Glutamatergic neuron (in vitro differentiated cells): ENCODE measurements around the gene SIGLEC12. TPM values are rescaled to one million over a fixed set of nuclear protein-coding genes. Genes with fewer than 3 reads are reported as not detected.

Source experiments
- DNase-seq: peaks from one replicate; pipeline ENCODE4 v3.0.0; 2022
- H3K27ac Mint-ChIP-seq: one replicate; pipeline ENCODE4 v1.8.0; 2020; ENCODE audit warnings: mild to moderate bottlenecking, mixed read lengths, inconsistent platforms; ENCODE audit not compliant: unreplicated experiment
- H3K27me3 Mint-ChIP-seq: one replicate; pipeline ENCODE4 v1.8.0; 2020; ENCODE audit warnings: mild to moderate bottlenecking, moderate library complexity, mixed read lengths, inconsistent platforms; ENCODE audit not compliant: unreplicated experiment
- H3K36me3 Mint-ChIP-seq: one replicate; pipeline ENCODE4 v1.8.0; 2020; ENCODE audit warnings: mild to moderate bottlenecking, mixed read lengths, inconsistent platforms; ENCODE audit not compliant: unreplicated experiment
- H3K4me1 Mint-ChIP-seq: one replicate; pipeline ENCODE4 v1.8.0; 2020; ENCODE audit warnings: mild to moderate bottlenecking, low read depth, mixed read lengths, inconsistent platforms; ENCODE audit not compliant: unreplicated experiment
- H3K4me3 Mint-ChIP-seq: one replicate; pipeline ENCODE4 v1.8.0; 2020; ENCODE audit warnings: mild to moderate bottlenecking, mixed read lengths, inconsistent platforms; ENCODE audit not compliant: unreplicated experiment
- H3K9me3 Mint-ChIP-seq: one replicate; pipeline ENCODE4 v1.8.0; 2020; ENCODE audit warnings: mild to moderate bottlenecking, moderate library complexity, mixed read lengths, inconsistent platforms; ENCODE audit not compliant: unreplicated experiment
- CTCF ChIP-seq: fragments of 200-600 bp; sonication (generic); IDR thresholded peaks from one replicate; pipeline ENCODE4 v1.5.0; 2021; ENCODE audit not compliant: partially characterized antibody, unreplicated experiment
- total RNA-seq: library from RNA; stranded (reverse); fragmentation: NEBNext Ultra II Directional; extraction: Animal tissue kit (Norgen Biotek cat#: 25700); gene quantifications from one replicate; pipeline ENCODE4 v1.2.1, GENCODE V29; 2021; ENCODE audit not compliant: unreplicated experiment

The SIGLEC12 gene
- total RNA-seq, 1 donor from 2014 or later: not detected

- Mint-ChIP-seq H3K4me3 (no peak overlapping the region), H3K27ac (no peak overlapping the region), H3K36me3 (peaks cover 4% of the 10 kb centered on the region), H3K9me3 (peaks cover 3% of the 10 kb centered on the region), H3K27me3 (peaks cover 2% of the 10 kb centered on the region), H3K4me1 (no peaks in the 10 kb centered on the region)
- no peak for TF ChIP-seq CTCF
- DNase-seq: no peak
Measured at GRCh38 chr19:51521781-51522180, 20.2 kb upstream of the SIGLEC12 start.

GRCh38 chr19:51521357-51521756 lies 19.8 kb upstream of the SIGLEC12 start:
- H3K27ac Mint-ChIP-seq: no peak overlapping the region
- H3K9me3 Mint-ChIP-seq: peaks cover 3% of the 10 kb centered on the region
- H3K4me1 Mint-ChIP-seq: no peaks in the 10 kb centered on the region
- H3K4me3 Mint-ChIP-seq: no peak overlapping the region
- no peak for DNase-seq
- no peak for TF ChIP-seq CTCF
- H3K27me3 Mint-ChIP-seq: peaks cover 2% of the 10 kb centered on the region
- peaks cover 4% of the 10 kb centered on the region for H3K36me3 Mint-ChIP-seq

GRCh38 chr19:51520728-51521127 lies 19.1 kb upstream of the SIGLEC12 start:
- Mint-ChIP-seq H3K4me3 (no peak overlapping the region), H3K9me3 (peaks cover 3% of the 10 kb centered on the region), H3K27me3 (peaks cover 2% of the 10 kb centered on the region), H3K36me3 (peaks cover 4% of the 10 kb centered on the region), H3K27ac (no peak overlapping the region), H3K4me1 (no peaks in the 10 kb centered on the region)
- TF ChIP-seq CTCF: no peak
- no peak for DNase-seq

- DNase-seq: no peak
- H3K27ac Mint-ChIP-seq: no peak overlapping the region
- no peaks in the 10 kb centered on the region for H3K4me1 Mint-ChIP-seq
- H3K36me3 Mint-ChIP-seq: peaks cover 4% of the 10 kb centered on the region
- H3K27me3 Mint-ChIP-seq: peaks cover 4% of the 10 kb centered on the region
- peaks cover 2% of the 10 kb centered on the region for H3K9me3 Mint-ChIP-seq
- no peak overlapping the region for H3K4me3 Mint-ChIP-seq
- peak; percentile 95 for TF ChIP-seq CTCF
Measured at GRCh38 chr19:51514866-51515481, 13.4 kb upstream of the SIGLEC12 start.

GRCh38 chr19:51513968-51514367 lies 12.4 kb upstream of the SIGLEC12 start:
- peaks cover 2% of the 10 kb centered on the region for H3K9me3 Mint-ChIP-seq
- no peak overlapping the region for H3K27ac Mint-ChIP-seq
- H3K4me1 Mint-ChIP-seq: no peaks in the 10 kb centered on the region
- DNase-seq: no peak
- no peak overlapping the region for H3K4me3 Mint-ChIP-seq
- no peak for TF ChIP-seq CTCF
- H3K36me3 Mint-ChIP-seq: peaks cover 4% of the 10 kb centered on the region
- peaks cover 4% of the 10 kb centered on the region for H3K27me3 Mint-ChIP-seq
